HEK293 (cell line): Measurements from ENCODE around the gene GPR162.

Experiments
- GLIS1 ChIP-seq: fragments of 450-650 bp; formaldehyde crosslinking; IDR thresholded peaks from 2 replicates; pipeline ENCODE4 v1.5.1; 2016; ENCODE audit warnings: missing biosample characterization, missing genetic modification characterization
- GLIS2 ChIP-seq: fragments of 450-650 bp; formaldehyde crosslinking; IDR thresholded peaks from 2 replicates; pipeline ENCODE4 v1.5.1; 2016; ENCODE audit warnings: missing biosample characterization, missing genetic modification characterization
- KLF16 ChIP-seq: fragments of 450-650 bp; formaldehyde crosslinking; IDR thresholded peaks from 2 replicates; pipeline ENCODE4 v1.5.1; 2017; ENCODE audit warnings: missing biosample characterization, missing genetic modification characterization
- ZBTB1 ChIP-seq: fragments of 450-650 bp; formaldehyde crosslinking; IDR thresholded peaks from 2 replicates; pipeline ENCODE4 v1.5.1; 2016; ENCODE audit warnings: missing biosample characterization, missing genetic modification characterization
- ZFHX2 ChIP-seq: fragments of 450-650 bp; formaldehyde crosslinking; conservative IDR thresholded peaks from 2 replicates; pipeline ENCODE4 v1.5.1; 2016; ENCODE audit warnings: missing biosample characterization, missing genetic modification characterization
- ZNF121 ChIP-seq: fragments of 450-650 bp; formaldehyde crosslinking; IDR thresholded peaks from 2 replicates; pipeline ENCODE4 v1.5.1; 2016; ENCODE audit warnings: missing biosample characterization, missing genetic modification characterization
- ZNF146 ChIP-seq: fragments of 450-650 bp; formaldehyde crosslinking; IDR thresholded peaks from 2 replicates; pipeline ENCODE4 v1.5.1; 2016; ENCODE audit warnings: missing biosample characterization, missing genetic modification characterization
- ZNF239 ChIP-seq: fragments of 450-650 bp; formaldehyde crosslinking; IDR thresholded peaks from 2 replicates; pipeline ENCODE4 v1.5.1; 2016; ENCODE audit warnings: missing biosample characterization, missing genetic modification characterization
- ZNF292 ChIP-seq: fragments of 450-650 bp; formaldehyde crosslinking; IDR thresholded peaks from 2 replicates; pipeline ENCODE4 v1.5.1; 2016; ENCODE audit warnings: low read depth, missing biosample characterization, missing genetic modification characterization, borderline replicate concordance
- ZNF324 ChIP-seq: fragments of 450-650 bp; formaldehyde crosslinking; IDR thresholded peaks from 2 replicates; pipeline ENCODE4 v1.5.1; 2016; ENCODE audit warnings: missing biosample characterization, missing genetic modification characterization
- ZNF341 ChIP-seq: fragments of 450-650 bp; formaldehyde crosslinking; IDR thresholded peaks from 2 replicates; pipeline ENCODE4; 2016; ENCODE audit warnings: low read depth, missing biosample characterization, missing genetic modification characterization
- ZNF366 ChIP-seq: fragments of 450-650 bp; formaldehyde crosslinking; conservative IDR thresholded peaks from 2 replicates; pipeline ENCODE4 v1.5.1; 2016; ENCODE audit warnings: missing biosample characterization, missing genetic modification characterization
- ZNF561 ChIP-seq: fragments of 450-650 bp; IDR thresholded peaks from 2 replicates; pipeline ENCODE4 v1.5.1; 2018; ENCODE audit warnings: missing biosample characterization, missing genetic modification characterization, borderline replicate concordance
- ZNF664 ChIP-seq: fragments of 450-650 bp; formaldehyde crosslinking; IDR thresholded peaks from 2 replicates; pipeline ENCODE4 v1.5.1; 2016; ENCODE audit warnings: missing biosample characterization, missing genetic modification characterization
- TF ChIP-seq, protein P1 (sequence below): fragments of 450-650 bp; formaldehyde crosslinking; conservative IDR thresholded peaks from 2 replicates; pipeline ENCODE4 v1.5.1; 2016; ENCODE audit warnings: low read depth, missing biosample characterization, missing genetic modification characterization
- TF ChIP-seq, protein P2 (sequence below): fragments of 450-650 bp; formaldehyde crosslinking; IDR thresholded peaks from 2 replicates; pipeline ENCODE4 v1.5.1; 2016; ENCODE audit warnings: missing biosample characterization, missing genetic modification characterization
- TF ChIP-seq, protein P3 (sequence below): fragments of 450-650 bp; formaldehyde crosslinking; IDR thresholded peaks from 2 replicates; pipeline ENCODE4 v1.5.1; 2016; ENCODE audit warnings: missing biosample characterization, missing genetic modification characterization, borderline replicate concordance
- TF ChIP-seq, protein P4 (sequence below): fragments of 450-650 bp; formaldehyde crosslinking; IDR thresholded peaks from 2 replicates; pipeline ENCODE4 v1.5.1; 2017; ENCODE audit warnings: missing biosample characterization, missing genetic modification characterization
- TF ChIP-seq, protein P5 (sequence below): fragments of 450-650 bp; formaldehyde crosslinking; IDR thresholded peaks from 2 replicates; pipeline ENCODE4 v1.5.1; 2016; ENCODE audit warnings: missing biosample characterization, missing genetic modification characterization
- TF ChIP-seq, protein P6 (sequence below): fragments of 450-650 bp; formaldehyde crosslinking; IDR thresholded peaks from 2 replicates; pipeline ENCODE4 v1.5.1; 2016; ENCODE audit warnings: missing biosample characterization, missing genetic modification characterization

Gene GPR162

DNA sequence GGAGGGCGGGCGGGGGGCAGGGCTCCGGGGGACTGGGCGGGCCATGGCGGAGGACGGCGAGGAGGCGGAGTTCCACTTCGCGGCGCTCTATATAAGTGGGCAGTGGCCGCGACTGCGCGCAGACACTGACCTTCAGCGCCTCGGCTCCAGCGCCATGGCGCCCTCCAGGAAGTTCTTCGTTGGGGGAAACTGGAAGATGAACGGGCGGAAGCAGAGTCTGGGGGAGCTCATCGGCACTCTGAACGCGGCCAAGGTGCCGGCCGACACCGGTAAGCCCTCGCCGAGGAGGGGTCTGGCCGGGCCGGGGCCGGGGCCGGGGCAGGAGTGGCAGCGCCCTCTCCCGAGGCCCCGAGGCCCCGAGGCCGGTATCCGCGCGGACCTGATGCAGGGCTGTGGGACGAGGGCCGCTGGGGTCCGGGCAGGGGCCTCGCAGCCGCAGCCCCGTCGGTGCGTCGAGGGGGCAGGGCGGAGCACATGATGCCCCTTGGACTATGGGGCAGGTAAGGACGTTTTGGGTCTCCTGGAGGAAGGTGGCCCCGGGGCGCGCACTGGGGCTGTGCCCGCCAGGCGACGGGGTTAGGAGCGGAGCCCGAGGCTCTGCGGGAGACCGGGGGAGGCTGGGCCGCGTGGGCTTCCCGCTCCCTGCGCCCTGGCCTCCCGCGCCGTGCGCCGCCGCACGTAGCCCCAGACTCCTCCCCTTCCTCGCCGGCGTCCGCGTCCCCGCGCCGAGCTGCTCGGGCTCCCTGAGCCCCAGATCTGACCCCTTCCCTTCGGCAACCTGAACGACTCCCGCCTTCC is 46.0 kb downstream of the GPR162 start, which contains the start of gene TPI1 (continued):
- no peak for TF ChIP-seq ZNF664 (tag by site-specific recombination)
- TF ChIP-seq ZNF341 (tag by site-specific recombination), result no peak
- TF ChIP-seq ZNF292 (tag by site-specific recombination), result 0 out of 2 replicates have a peak, but pooled peaks have one; percentile 17
- TF ChIP-seq, protein P1, sequence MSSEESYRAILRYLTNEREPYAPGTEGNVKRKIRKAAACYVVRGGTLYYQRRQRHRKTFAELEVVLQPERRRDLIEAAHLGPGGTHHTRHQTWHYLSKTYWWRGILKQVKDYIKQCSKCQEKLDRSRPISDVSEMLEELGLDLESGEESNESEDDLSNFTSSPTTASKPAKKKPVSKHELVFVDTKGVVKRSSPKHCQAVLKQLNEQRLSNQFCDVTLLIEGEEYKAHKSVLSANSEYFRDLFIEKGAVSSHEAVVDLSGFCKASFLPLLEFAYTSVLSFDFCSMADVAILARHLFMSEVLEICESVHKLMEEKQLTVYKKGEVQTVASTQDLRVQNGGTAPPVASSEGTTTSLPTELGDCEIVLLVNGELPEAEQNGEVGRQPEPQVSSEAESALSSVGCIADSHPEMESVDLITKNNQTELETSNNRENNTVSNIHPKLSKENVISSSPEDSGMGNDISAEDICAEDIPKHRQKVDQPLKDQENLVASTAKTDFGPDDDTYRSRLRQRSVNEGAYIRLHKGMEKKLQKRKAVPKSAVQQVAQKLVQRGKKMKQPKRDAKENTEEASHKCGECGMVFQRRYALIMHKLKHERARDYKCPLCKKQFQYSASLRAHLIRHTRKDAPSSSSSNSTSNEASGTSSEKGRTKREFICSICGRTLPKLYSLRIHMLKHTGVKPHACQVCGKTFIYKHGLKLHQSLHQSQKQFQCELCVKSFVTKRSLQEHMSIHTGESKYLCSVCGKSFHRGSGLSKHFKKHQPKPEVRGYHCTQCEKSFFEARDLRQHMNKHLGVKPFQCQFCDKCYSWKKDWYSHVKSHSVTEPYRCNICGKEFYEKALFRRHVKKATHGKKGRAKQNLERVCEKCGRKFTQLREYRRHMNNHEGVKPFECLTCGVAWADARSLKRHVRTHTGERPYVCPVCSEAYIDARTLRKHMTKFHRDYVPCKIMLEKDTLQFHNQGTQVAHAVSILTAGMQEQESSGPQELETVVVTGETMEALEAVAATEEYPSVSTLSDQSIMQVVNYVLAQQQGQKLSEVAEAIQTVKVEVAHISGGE (tag by site-specific recombination), result peak; percentile 66
- TF ChIP-seq ZNF324 (tag by site-specific recombination), result peak; percentile 56
- TF ChIP-seq, protein P2, sequence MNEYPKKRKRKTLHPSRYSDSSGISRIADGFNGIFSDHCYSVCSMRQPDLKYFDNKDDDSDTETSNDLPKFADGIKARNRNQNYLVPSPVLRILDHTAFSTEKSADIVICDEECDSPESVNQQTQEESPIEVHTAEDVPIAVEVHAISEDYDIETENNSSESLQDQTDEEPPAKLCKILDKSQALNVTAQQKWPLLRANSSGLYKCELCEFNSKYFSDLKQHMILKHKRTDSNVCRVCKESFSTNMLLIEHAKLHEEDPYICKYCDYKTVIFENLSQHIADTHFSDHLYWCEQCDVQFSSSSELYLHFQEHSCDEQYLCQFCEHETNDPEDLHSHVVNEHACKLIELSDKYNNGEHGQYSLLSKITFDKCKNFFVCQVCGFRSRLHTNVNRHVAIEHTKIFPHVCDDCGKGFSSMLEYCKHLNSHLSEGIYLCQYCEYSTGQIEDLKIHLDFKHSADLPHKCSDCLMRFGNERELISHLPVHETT, result no peak
- TF ChIP-seq GLIS1 (tag by site-specific recombination), result peak; percentile 89
- TF ChIP-seq, protein P3, sequence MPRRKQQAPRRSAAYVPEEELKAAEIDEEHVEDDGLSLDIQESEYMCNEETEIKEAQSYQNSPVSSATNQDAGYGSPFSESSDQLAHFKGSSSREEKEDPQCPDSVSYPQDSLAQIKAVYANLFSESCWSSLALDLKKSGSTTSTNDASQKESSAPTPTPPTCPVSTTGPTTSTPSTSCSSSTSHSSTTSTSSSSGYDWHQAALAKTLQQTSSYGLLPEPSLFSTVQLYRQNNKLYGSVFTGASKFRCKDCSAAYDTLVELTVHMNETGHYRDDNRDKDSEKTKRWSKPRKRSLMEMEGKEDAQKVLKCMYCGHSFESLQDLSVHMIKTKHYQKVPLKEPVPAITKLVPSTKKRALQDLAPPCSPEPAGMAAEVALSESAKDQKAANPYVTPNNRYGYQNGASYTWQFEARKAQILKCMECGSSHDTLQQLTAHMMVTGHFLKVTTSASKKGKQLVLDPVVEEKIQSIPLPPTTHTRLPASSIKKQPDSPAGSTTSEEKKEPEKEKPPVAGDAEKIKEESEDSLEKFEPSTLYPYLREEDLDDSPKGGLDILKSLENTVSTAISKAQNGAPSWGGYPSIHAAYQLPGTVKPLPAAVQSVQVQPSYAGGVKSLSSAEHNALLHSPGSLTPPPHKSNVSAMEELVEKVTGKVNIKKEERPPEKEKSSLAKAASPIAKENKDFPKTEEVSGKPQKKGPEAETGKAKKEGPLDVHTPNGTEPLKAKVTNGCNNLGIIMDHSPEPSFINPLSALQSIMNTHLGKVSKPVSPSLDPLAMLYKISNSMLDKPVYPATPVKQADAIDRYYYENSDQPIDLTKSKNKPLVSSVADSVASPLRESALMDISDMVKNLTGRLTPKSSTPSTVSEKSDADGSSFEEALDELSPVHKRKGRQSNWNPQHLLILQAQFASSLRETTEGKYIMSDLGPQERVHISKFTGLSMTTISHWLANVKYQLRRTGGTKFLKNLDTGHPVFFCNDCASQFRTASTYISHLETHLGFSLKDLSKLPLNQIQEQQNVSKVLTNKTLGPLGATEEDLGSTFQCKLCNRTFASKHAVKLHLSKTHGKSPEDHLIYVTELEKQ (tag by site-specific recombination), result no peak
- TF ChIP-seq ZBTB1 (tag by site-specific recombination), result no peak
- TF ChIP-seq, protein P4, sequence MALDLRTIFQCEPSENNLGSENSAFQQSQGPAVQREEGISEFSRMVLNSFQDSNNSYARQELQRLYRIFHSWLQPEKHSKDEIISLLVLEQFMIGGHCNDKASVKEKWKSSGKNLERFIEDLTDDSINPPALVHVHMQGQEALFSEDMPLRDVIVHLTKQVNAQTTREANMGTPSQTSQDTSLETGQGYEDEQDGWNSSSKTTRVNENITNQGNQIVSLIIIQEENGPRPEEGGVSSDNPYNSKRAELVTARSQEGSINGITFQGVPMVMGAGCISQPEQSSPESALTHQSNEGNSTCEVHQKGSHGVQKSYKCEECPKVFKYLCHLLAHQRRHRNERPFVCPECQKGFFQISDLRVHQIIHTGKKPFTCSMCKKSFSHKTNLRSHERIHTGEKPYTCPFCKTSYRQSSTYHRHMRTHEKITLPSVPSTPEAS (tag by site-specific recombination), result no peak
- TF ChIP-seq ZNF366 (tag by site-specific recombination), result no peak
- TF ChIP-seq ZNF121 (tag by site-specific recombination), result 0 out of 2 replicates have a peak, but pooled peaks have one; percentile 26
- peak; percentile 92 for TF ChIP-seq ZFHX2 (tag by site-specific recombination)
- TF ChIP-seq, protein P5, sequence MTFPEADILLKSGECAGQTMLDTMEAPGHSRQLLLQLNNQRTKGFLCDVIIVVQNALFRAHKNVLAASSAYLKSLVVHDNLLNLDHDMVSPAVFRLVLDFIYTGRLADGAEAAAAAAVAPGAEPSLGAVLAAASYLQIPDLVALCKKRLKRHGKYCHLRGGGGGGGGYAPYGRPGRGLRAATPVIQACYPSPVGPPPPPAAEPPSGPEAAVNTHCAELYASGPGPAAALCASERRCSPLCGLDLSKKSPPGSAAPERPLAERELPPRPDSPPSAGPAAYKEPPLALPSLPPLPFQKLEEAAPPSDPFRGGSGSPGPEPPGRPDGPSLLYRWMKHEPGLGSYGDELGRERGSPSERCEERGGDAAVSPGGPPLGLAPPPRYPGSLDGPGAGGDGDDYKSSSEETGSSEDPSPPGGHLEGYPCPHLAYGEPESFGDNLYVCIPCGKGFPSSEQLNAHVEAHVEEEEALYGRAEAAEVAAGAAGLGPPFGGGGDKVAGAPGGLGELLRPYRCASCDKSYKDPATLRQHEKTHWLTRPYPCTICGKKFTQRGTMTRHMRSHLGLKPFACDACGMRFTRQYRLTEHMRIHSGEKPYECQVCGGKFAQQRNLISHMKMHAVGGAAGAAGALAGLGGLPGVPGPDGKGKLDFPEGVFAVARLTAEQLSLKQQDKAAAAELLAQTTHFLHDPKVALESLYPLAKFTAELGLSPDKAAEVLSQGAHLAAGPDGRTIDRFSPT (tag by site-specific recombination), result 0 out of 2 replicates have a peak, but pooled peaks have one; percentile 32
- TF ChIP-seq KLF16, result 0 out of 2 replicates have a peak, but pooled peaks have one; percentile 20
- TF ChIP-seq, protein P6, sequence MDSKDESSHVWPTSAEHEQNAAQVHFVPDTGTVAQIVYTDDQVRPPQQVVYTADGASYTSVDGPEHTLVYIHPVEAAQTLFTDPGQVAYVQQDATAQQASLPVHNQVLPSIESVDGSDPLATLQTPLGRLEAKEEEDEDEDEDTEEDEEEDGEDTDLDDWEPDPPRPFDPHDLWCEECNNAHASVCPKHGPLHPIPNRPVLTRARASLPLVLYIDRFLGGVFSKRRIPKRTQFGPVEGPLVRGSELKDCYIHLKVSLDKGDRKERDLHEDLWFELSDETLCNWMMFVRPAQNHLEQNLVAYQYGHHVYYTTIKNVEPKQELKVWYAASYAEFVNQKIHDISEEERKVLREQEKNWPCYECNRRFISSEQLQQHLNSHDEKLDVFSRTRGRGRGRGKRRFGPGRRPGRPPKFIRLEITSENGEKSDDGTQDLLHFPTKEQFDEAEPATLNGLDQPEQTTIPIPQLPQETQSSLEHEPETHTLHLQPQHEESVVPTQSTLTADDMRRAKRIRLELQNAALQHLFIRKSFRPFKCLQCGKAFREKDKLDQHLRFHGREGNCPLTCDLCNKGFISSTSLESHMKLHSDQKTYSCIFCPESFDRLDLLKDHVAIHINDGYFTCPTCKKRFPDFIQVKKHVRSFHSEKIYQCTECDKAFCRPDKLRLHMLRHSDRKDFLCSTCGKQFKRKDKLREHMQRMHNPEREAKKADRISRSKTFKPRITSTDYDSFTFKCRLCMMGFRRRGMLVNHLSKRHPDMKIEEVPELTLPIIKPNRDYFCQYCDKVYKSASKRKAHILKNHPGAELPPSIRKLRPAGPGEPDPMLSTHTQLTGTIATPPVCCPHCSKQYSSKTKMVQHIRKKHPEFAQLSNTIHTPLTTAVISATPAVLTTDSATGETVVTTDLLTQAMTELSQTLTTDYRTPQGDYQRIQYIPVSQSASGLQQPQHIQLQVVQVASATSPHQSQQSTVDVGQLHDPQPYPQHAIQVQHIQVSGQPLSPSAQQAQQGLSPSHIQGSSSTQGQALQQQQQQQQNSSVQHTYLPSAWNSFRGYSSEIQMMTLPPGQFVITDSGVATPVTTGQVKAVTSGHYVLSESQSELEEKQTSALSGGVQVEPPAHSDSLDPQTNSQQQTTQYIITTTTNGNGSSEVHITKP (tag by site-specific recombination), result no peak
- peak; percentile 93 for TF ChIP-seq GLIS2 (tag by site-specific recombination)
- TF ChIP-seq ZNF561 (tag by site-specific recombination), result peak; percentile 82
- 0 out of 2 replicates have a peak, but pooled peaks have one; percentile 1 for TF ChIP-seq ZNF146 (tag by site-specific recombination)
- TF ChIP-seq ZNF239 (tag by site-specific recombination), result peak; percentile 34; the same call in 1 of the 2 replicates
